Measurements from ENCODE around the gene PWWP2B.

GRCh38 chr10:132404911-132405462 lies 8.0 kb downstream of the PWWP2B start:
- TF ChIP-seq, protein P1, sequence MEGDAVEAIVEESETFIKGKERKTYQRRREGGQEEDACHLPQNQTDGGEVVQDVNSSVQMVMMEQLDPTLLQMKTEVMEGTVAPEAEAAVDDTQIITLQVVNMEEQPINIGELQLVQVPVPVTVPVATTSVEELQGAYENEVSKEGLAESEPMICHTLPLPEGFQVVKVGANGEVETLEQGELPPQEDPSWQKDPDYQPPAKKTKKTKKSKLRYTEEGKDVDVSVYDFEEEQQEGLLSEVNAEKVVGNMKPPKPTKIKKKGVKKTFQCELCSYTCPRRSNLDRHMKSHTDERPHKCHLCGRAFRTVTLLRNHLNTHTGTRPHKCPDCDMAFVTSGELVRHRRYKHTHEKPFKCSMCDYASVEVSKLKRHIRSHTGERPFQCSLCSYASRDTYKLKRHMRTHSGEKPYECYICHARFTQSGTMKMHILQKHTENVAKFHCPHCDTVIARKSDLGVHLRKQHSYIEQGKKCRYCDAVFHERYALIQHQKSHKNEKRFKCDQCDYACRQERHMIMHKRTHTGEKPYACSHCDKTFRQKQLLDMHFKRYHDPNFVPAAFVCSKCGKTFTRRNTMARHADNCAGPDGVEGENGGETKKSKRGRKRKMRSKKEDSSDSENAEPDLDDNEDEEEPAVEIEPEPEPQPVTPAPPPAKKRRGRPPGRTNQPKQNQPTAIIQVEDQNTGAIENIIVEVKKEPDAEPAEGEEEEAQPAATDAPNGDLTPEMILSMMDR (conservative IDR thresholded peaks at IDR 0.05; ENCODE audit: low read depth in 2 of 2): peak; percentile 44 to 64
- TF ChIP-seq CREB1 (CRISPR knock-in tag; IDR thresholded peaks at IDR 0.05; ENCODE audit: low read depth) (no peak), ZNF331 (CRISPR knock-in tag; IDR thresholded peaks at IDR 0.05; ENCODE audit: low read depth) (no peak)
